H1 (cell line): ENCODE results near the gene STIM2. TPM values are rescaled to one million over a fixed set of nuclear protein-coding genes. Genes with fewer than 3 reads are reported as not detected.
A peak's percentile ranks its signal among the peaks of the same experiment; 100 is the strongest.

ENCODE experiments used
- CTCF ChIA-PET: fragments of 300-600 bp; sonication (Branson Sonifier 250); formaldehyde crosslinking; loops from one replicate; lab custom pipeline; 2021; ENCODE audit not compliant: partially characterized antibody; lab: Charles Lee
- POLR2A ChIA-PET: fragments of 300-600 bp; sonication (Branson Sonifier 250); formaldehyde crosslinking; loops from one replicate; lab custom pipeline; 2021; ENCODE audit warnings: inconsistent platforms; ENCODE audit not compliant: partially characterized antibody; lab: Charles Lee
- DNase-seq, 2 experiments: peaks; one replicate each; pipeline versions ENCODE4 v3.0.0 to v3.0.0-alpha.2; 2010 to 2022; ENCODE audit warnings: low spot score in 2 of 2, low read depth in 1 of 2, mixed read lengths in 1 of 2
- FAIRE-seq: peaks from 2 replicates; lab custom pipeline; 2011; peaks lifted over from hg19 to GRCh38; lab: Jason Lieb, UNC
- H2AFZ ChIP-seq: 2 replicates; pipeline ENCODE4 v1.8.1; 2012; ENCODE audit warnings: low read length, inconsistent platforms
- H2AK5ac ChIP-seq: 2 replicates; pipeline ENCODE4 v1.6.1; 2013; ENCODE audit warnings: low read depth, low read length
- H2BK120ac ChIP-seq: replicated peaks from 2 replicates; pipeline ENCODE3; 2013; ENCODE audit warnings: low read depth, low read length, inconsistent platforms
- H2BK12ac ChIP-seq: 2 replicates; pipeline ENCODE4 v1.6.1; 2013; ENCODE audit warnings: low read depth, low read length
- H2BK15ac ChIP-seq: 2 replicates; pipeline ENCODE4 v1.6.1; 2013; ENCODE audit warnings: low read length
- H2BK20ac ChIP-seq: 2 replicates; pipeline ENCODE4 v1.6.1; 2013; ENCODE audit warnings: low read length
- H2BK5ac ChIP-seq: 2 replicates; pipeline ENCODE4 v1.6.1; 2013; ENCODE audit warnings: low read depth, low read length
- H3K14ac ChIP-seq: 2 replicates; pipeline ENCODE4 v1.6.1; 2013; ENCODE audit warnings: inconsistent platforms; ENCODE audit not compliant: insufficient read length
- H3K18ac ChIP-seq: 2 replicates; pipeline ENCODE4 v1.6.1; 2013; ENCODE audit warnings: low read length; ENCODE audit errors: extremely low read depth
- H3K23ac ChIP-seq: 2 replicates; pipeline ENCODE4 v1.6.1; 2013; ENCODE audit warnings: inconsistent platforms; ENCODE audit not compliant: insufficient read length
- H3K23me2 ChIP-seq: 2 replicates; pipeline ENCODE4 v1.6.1; 2013; ENCODE audit warnings: low read depth, low read length
- H3K27ac ChIP-seq: 2 replicates; pipeline ENCODE4 v1.6.1; 2011; ENCODE audit warnings: low read depth, low read length, inconsistent platforms
- H3K27me3 ChIP-seq, 4 experiments: replicated peaks in 1 of 4; 1 replicate in 1 of 4; 2 replicates in 3 of 4; pipeline versions ENCODE4 v1.6.1 to v1.8.1; 2011 to 2013; ENCODE audit warnings: low read length in 3 of 4, mild to moderate bottlenecking in 3 of 4, inconsistent platforms in 2 of 4, mixed read lengths in 2 of 4, moderate library complexity in 1 of 4; ENCODE audit not compliant: control insufficient read depth in 3 of 4, insufficient read depth in 3 of 4; ENCODE audit errors: extremely low read depth in 1 of 4
- H3K36me3 ChIP-seq, 4 experiments: 2 replicates each; pipeline versions ENCODE4 v1.6.1 to v1.8.1; 2011 to 2013; ENCODE audit warnings: mild to moderate bottlenecking in 4 of 4, low read length in 3 of 4, moderate library complexity in 2 of 4, control low read depth in 1 of 4, inconsistent platforms in 1 of 4; ENCODE audit not compliant: insufficient read depth in 4 of 4, control insufficient read depth in 2 of 4
- H3K4ac ChIP-seq: replicated peaks from 2 replicates; pipeline ENCODE3; 2013; ENCODE audit warnings: low read length, low read depth, mixed read lengths, inconsistent platforms; ENCODE audit not compliant: insufficient read length
- H3K4me1 ChIP-seq, 4 experiments: replicated peaks in 1 of 4; 1 replicate in 1 of 4; 2 replicates in 3 of 4; pipeline versions ENCODE4 v1.6.1 to v1.8.1; 2011 to 2013; ENCODE audit warnings: low read length in 3 of 4, inconsistent platforms in 2 of 4, mixed read lengths in 1 of 4; ENCODE audit not compliant: insufficient read depth in 4 of 4, control insufficient read depth in 3 of 4
- H3K4me2 ChIP-seq, 2 experiments: 2 replicates each; pipeline versions ENCODE4 v1.6.1 to v1.8.1; 2011 to 2013; ENCODE audit warnings: low read depth in 2 of 2, low read length in 2 of 2, control low read depth in 1 of 2, inconsistent platforms in 1 of 2, mild to moderate bottlenecking in 1 of 2; ENCODE audit not compliant: insufficient read depth in 1 of 2
- H3K4me3 ChIP-seq, 4 experiments: fragments of 200-600, 300-600 bp in 1 of 4; sonication (generic), shearing (Covaris generic), sonication (Bioruptor Twin) in 1 of 4; 2 replicates each; pipeline versions ENCODE4 v1.5.1 to v1.8.1; 2011 to 2016; ENCODE audit warnings: low read length in 4 of 4, low read depth in 3 of 4, control low read depth in 2 of 4, inconsistent platforms in 2 of 4, mild to moderate bottlenecking in 2 of 4, mixed read lengths in 1 of 4, moderate library complexity in 1 of 4; ENCODE audit not compliant: insufficient read depth in 2 of 4; ENCODE audit errors: extremely low read depth in 1 of 4
- H3K56ac ChIP-seq: replicated peaks from 2 replicates; pipeline ENCODE3; 2013; ENCODE audit warnings: low read depth, mild to moderate bottlenecking, mixed read lengths, low read length, inconsistent platforms; ENCODE audit not compliant: insufficient read length
- H3K79me1 ChIP-seq: 2 replicates; pipeline ENCODE4 v1.6.1; 2013; ENCODE audit warnings: low read depth, low read length, control low read depth
- H3K79me2 ChIP-seq, 2 experiments: 2 replicates each; pipeline versions ENCODE4 v1.6.1 to v1.8.1; 2012 to 2013; ENCODE audit warnings: low read length in 2 of 2, mild to moderate bottlenecking in 2 of 2, inconsistent platforms in 1 of 2; ENCODE audit not compliant: insufficient read depth in 2 of 2, control insufficient read depth in 1 of 2
- H3K9ac ChIP-seq, 4 experiments: replicated peaks in 1 of 4; 1 replicate in 1 of 4; 2 replicates in 3 of 4; pipeline versions ENCODE4 v1.6.1 to v1.8.1; 2011 to 2013; ENCODE audit warnings: low read depth in 3 of 4, low read length in 3 of 4, control low read depth in 2 of 4, mild to moderate bottlenecking in 2 of 4, moderate library complexity in 2 of 4, inconsistent platforms in 1 of 4; ENCODE audit errors: extremely low read depth in 1 of 4
- H3K9me3 ChIP-seq, 2 experiments: 2 replicates each; pipeline versions ENCODE4 v1.6.1 to v1.8.1; 2012 to 2013; ENCODE audit warnings: mild to moderate bottlenecking in 2 of 2, moderate library complexity in 2 of 2, control low read depth in 1 of 2, inconsistent platforms in 1 of 2, low read depth in 1 of 2, low read length in 1 of 2, mixed read lengths in 1 of 2; ENCODE audit not compliant: insufficient read depth in 2 of 2
- H4K20me1 ChIP-seq, 2 experiments: replicated peaks in 1 of 2; 2 replicates each; pipeline versions ENCODE3 to v1.8.1; 2011 to 2013; ENCODE audit warnings: inconsistent platforms in 2 of 2, low read length in 2 of 2, mild to moderate bottlenecking in 1 of 2; ENCODE audit not compliant: insufficient read depth in 2 of 2, control insufficient read depth in 1 of 2
- H4K5ac ChIP-seq: 2 replicates; pipeline ENCODE4 v1.6.1; 2013; ENCODE audit warnings: low read length, low read depth, mixed read lengths, inconsistent platforms; ENCODE audit not compliant: insufficient read length
- H4K8ac ChIP-seq: 2 replicates; pipeline ENCODE4 v1.8.0; 2013; ENCODE audit warnings: mild to moderate bottlenecking, moderate library complexity, low read length, inconsistent platforms; ENCODE audit not compliant: insufficient read depth; ENCODE audit errors: extremely low read depth
- H4K91ac ChIP-seq: replicated peaks from 2 replicates; pipeline ENCODE3; 2013; ENCODE audit warnings: low read length, mixed read lengths, inconsistent platforms; ENCODE audit not compliant: insufficient read length
- BCL11A ChIP-seq, 2 experiments: IDR thresholded peaks; one replicate each; pipeline ENCODE4 v1.6.1; 2011; ENCODE audit warnings: low read depth in 2 of 2, low read length in 2 of 2, mild to moderate bottlenecking in 2 of 2
- BRCA1 ChIP-seq: IDR thresholded peaks from 2 replicates; pipeline ENCODE4 v1.6.1; 2012; ENCODE audit warnings: low read depth, low read length, improper control_type of control experiment
- CBX8 ChIP-seq: fragments of 300-800, 300-1000 bp; sonication (generic); IDR thresholded peaks from 2 replicates; pipeline ENCODE4 v1.7.1; 2016; ENCODE audit warnings: low read depth, low read length, borderline replicate concordance
- CEBPB ChIP-seq: IDR thresholded peaks from 2 replicates; pipeline ENCODE4 v1.6.1; 2012; ENCODE audit warnings: low read depth, low read length
- CHD2 ChIP-seq: IDR thresholded peaks from 2 replicates; pipeline ENCODE4 v1.6.1; 2012; ENCODE audit warnings: low read length, improper control_type of control experiment
- CREB1 ChIP-seq: IDR thresholded peaks from 2 replicates; pipeline ENCODE4 v1.6.1; 2012; ENCODE audit warnings: inconsistent platforms
- EGR1 ChIP-seq: IDR thresholded peaks from 2 replicates; pipeline ENCODE4 v1.6.1; 2011; ENCODE audit warnings: low read depth, low read length, borderline replicate concordance
- HDAC2 ChIP-seq, 2 experiments: fragments of 300-600 bp in 1 of 2; sonication (generic) in 1 of 2; IDR thresholded peaks; 2 replicates each; pipeline ENCODE4 v1.6.1; 2011 to 2012; ENCODE audit warnings: low read depth in 2 of 2, low read length in 2 of 2, mild to moderate bottlenecking in 2 of 2, moderate library complexity in 2 of 2, borderline replicate concordance in 1 of 2, inconsistent platforms in 1 of 2
- JUN ChIP-seq: IDR thresholded peaks from 2 replicates; pipeline ENCODE4 v1.6.1; 2011; ENCODE audit warnings: low read depth, mild to moderate bottlenecking, improper control_type of control experiment, low read length
- KDM5A ChIP-seq: fragments of 200-600 bp; IDR thresholded peaks from 2 replicates; pipeline ENCODE4 v1.7.1; 2012; ENCODE audit warnings: mild to moderate bottlenecking, low read length, inconsistent platforms, mixed read lengths
- POLR2A ChIP-seq, 2 experiments: IDR thresholded peaks; 1 replicate in 1 of 2; 2 replicates in 1 of 2; pipeline ENCODE4 v1.6.1; 2011; ENCODE audit warnings: low read depth in 2 of 2, low read length in 2 of 2, mild to moderate bottlenecking in 2 of 2; ENCODE audit errors: control extremely low read depth in 1 of 2
- POLR2AphosphoS5 ChIP-seq: IDR thresholded peaks from 2 replicates; pipeline ENCODE4 v1.6.1; 2011; ENCODE audit warnings: low read depth, low read length
- POU5F1 ChIP-seq: IDR thresholded peaks from 2 replicates; pipeline ENCODE4 v1.6.1; 2011; ENCODE audit warnings: low read depth, mild to moderate bottlenecking, low read length, moderate library complexity
- SIRT6 ChIP-seq: IDR thresholded peaks from one replicate; pipeline ENCODE4 v1.7.1; 2012; ENCODE audit warnings: low read length, inconsistent platforms
- TAF1 ChIP-seq: IDR thresholded peaks from 2 replicates; pipeline ENCODE4 v1.6.1; 2011; ENCODE audit warnings: mild to moderate bottlenecking, low read depth, low read length
- TEAD4 ChIP-seq: IDR thresholded peaks from 2 replicates; pipeline ENCODE4 v1.6.1; 2012; ENCODE audit warnings: low read depth, low read length, inconsistent platforms, mixed read lengths
- ZNF274 ChIP-seq: IDR thresholded peaks from 2 replicates; pipeline ENCODE4 v1.7.0; 2012; ENCODE audit warnings: low read length, borderline replicate concordance; ENCODE audit errors: extremely low read depth
- WGBS, 2 experiments: shearing (Covaris generic) in 1 of 2; methylation state at CpG; one replicate each; pipeline versions ENCODE4 v1.1.6 to v1.1.7; 2013 to 2015; ENCODE audit warnings: low lambda C conversion rate in 2 of 2, mixed read lengths in 2 of 2, inconsistent platforms in 1 of 2, low coverage in 1 of 2, missing lambda C conversion rate in 1 of 2; ENCODE audit not compliant: insufficient replicate concordance in 2 of 2, insufficient coverage in 1 of 2, insufficient read length in 1 of 2; ENCODE audit errors: extremely low coverage in 1 of 2, missing lambda C conversion rate in 1 of 2; 5-methylcytosine and 5-hydroxymethylcytosine counted together
- polyA plus RNA-seq, 7 experiments: library from polyadenylated mRNA; depleted of rRNA in 3 of 7; stranded (reverse) in 5 of 7; unstranded in 2 of 7; fragments of >200 nt in 5 of 7; fragments of 200-250 nt in 2 of 7; gene quantifications; 1 replicate in 5 of 7; 2 replicates in 1 of 7; 4 replicates in 1 of 7; pipeline versions ENCODE4 v1.2.1 to v1.2.3, GENCODE V29; 2011 to 2013; ENCODE audit warnings: missing spikeins in 2 of 7, mixed read lengths in 2 of 7
- total RNA-seq: library from RNA; stranded (reverse); fragmentation: NEBNext Ultra II Directional; extraction: Animal tissue kit (Norgen Biotek cat#: 25700); gene quantifications from 2 replicates; pipeline ENCODE4 v1.2.1, GENCODE V29; 2021

The STIM2 gene
- total and polyA plus RNA-seq, 2 of the 8 experiments (the other 6 are each of a cell fraction or from before 2014, with no cell fraction given): 22.9 to 23.0 TPM

- Histone ChIP-seq H3K27ac (no peak overlapping the region), H3K9ac (no peak overlapping the region), H2BK20ac (no peak overlapping the region), H3K18ac (no peak overlapping the region), H3K79me1 (no peaks in the 10 kb centered on the region), H3K4me2 (no peak overlapping the region), H3K4me1 (no peaks in the 10 kb centered on the region), H3K14ac (no peak overlapping the region), H2BK15ac (no peak overlapping the region), H3K9me3 (peaks cover 0 to 4% of the 10 kb centered on the region in 2 experiments; a peak in 1 of 4 replicates), H3K23me2 (no peaks in the 10 kb centered on the region), H3K23ac (no peak overlapping the region), H4K91ac (no peak overlapping the region), H4K8ac (peak overlapping the region; percentile 35; the same call in 1 of the 2 replicates), H3K36me3 (no peaks in the 10 kb centered on the region), H2BK5ac (no peak overlapping the region), H2AFZ (no peak overlapping the region), H3K56ac (no peak overlapping the region), H2AK5ac (no peak overlapping the region), H3K79me2 (no peaks in the 10 kb centered on the region), H2BK120ac (no peak overlapping the region), H3K4me3 (no peak overlapping the region), H2BK12ac (no peak overlapping the region), H3K4ac (no peak overlapping the region), H4K20me1 (no peaks in the 10 kb centered on the region), H3K27me3 (no peaks in the 10 kb centered on the region), H4K5ac (no peak overlapping the region)
- DNase-seq: no peak
- ChIA-PET POLR2A (no interaction called here), CTCF (interaction anchor here (1.0 kb wide), 1 partner anchor 13 kb away, joined by 3 read pairs; no protein-coding TSS in a partner anchor)
- WGBS, 2 experiments: 90% methylated on average over 6 of the region's 6 CpGs; no CpG with 5 or more reads in 1 of the 2 experiments
- FAIRE-seq: no peak
- TF ChIP-seq JUN (no peak), POLR2A (IDR thresholded peaks at IDR 0.05; ENCODE audit: control extremely low read depth in 1 of 2, low read depth in 2 of 2, low read length in 2 of 2) (no peak), HDAC2 (IDR thresholded peaks at IDR 0.05; ENCODE audit: borderline replicate concordance in 1 of 2, low read depth in 2 of 2, low read length in 2 of 2) (no peak), BCL11A (IDR thresholded peaks at IDR 0.05; ENCODE audit: low read depth in 2 of 2, low read length in 2 of 2) (no peak), SIRT6 (no peak), EGR1 (no peak), TEAD4 (no peak), CREB1 (no peak), POLR2AphosphoS5 (no peak), KDM5A (no peak), ZNF274 (no peak), POU5F1 (no peak), CHD2 (no peak), BRCA1 (no peak), CEBPB (no peak), TAF1 (no peak), CBX8 (no peak)
Observed at GRCh38 chr4:27040356-27040755, 179.7 kb downstream of the STIM2 start.
